K562 (cell line): ENCODE data around the gene SEC61A2. TPM values are rescaled to one million over a fixed set of nuclear protein-coding genes. Genes with fewer than 3 reads are reported as not detected.

Source experiments
- ADNP ChIP-seq: fragments of 200-800 bp; sonication (Bioruptor generic); IDR thresholded peaks from 2 replicates; pipeline ENCODE4 v1.6.1; 2016; ENCODE audit warnings: missing genetic modification characterization, missing compliant biosample characterization
- ARID1B ChIP-seq: fragments of 450-650 bp; IDR thresholded peaks from 2 replicates; pipeline ENCODE4 v1.6.1; 2016; ENCODE audit warnings: antibody characterized with exemption, mild to moderate bottlenecking, inconsistent platforms
- BRD9 ChIP-seq: fragments of 450-650 bp; IDR thresholded peaks from 2 replicates; pipeline ENCODE4 v1.6.1; 2018; ENCODE audit warnings: low read depth; ENCODE audit not compliant: partially characterized antibody
- CHD2 ChIP-seq: IDR thresholded peaks from 2 replicates; pipeline ENCODE4 v1.6.1; 2011; ENCODE audit warnings: low read depth, low read length
- EHMT2 ChIP-seq: fragments of 450-650 bp; IDR thresholded peaks from 2 replicates; pipeline ENCODE4 v1.6.1; 2018; ENCODE audit warnings: antibody characterized with exemption
- HCFC1 ChIP-seq: IDR thresholded peaks from 2 replicates; pipeline ENCODE4 v1.6.1; 2012; ENCODE audit warnings: low read depth, low read length, improper control_type of control experiment
- MCM3 ChIP-seq: fragments of 450-650 bp; IDR thresholded peaks from 2 replicates; pipeline ENCODE4 v1.6.1; 2016
- MCM5 ChIP-seq: fragments of 450-650 bp; IDR thresholded peaks from 2 replicates; pipeline ENCODE4 v1.6.1; 2016; ENCODE audit warnings: low read depth
- MED1 ChIP-seq: sonication (generic); formaldehyde crosslinking; IDR thresholded peaks from 2 replicates; pipeline ENCODE4 v1.8.1; 2023; ENCODE audit warnings: missing genetic modification reagents, borderline replicate concordance
- MYNN ChIP-seq, 2 experiments: sonication (generic); formaldehyde crosslinking in 1 of 2; IDR thresholded peaks; 2 replicates each; pipeline versions ENCODE4 v1.5.0 to v1.6.1; 2016 to 2020; ENCODE audit warnings: antibody characterized with exemption in 1 of 2, missing genetic modification reagents in 1 of 2
- SETDB1 ChIP-seq: IDR thresholded peaks from one replicate; pipeline ENCODE4 v1.6.1; 2012; ENCODE audit warnings: low read length, control low read depth, inconsistent platforms
- SIN3B ChIP-seq: fragments of 450-650 bp; IDR thresholded peaks from 2 replicates; pipeline ENCODE4 v1.6.1; 2017; ENCODE audit warnings: low read depth, mild to moderate bottlenecking, moderate library complexity
- TCF3 ChIP-seq: sonication (generic); formaldehyde crosslinking; IDR thresholded peaks from 2 replicates; pipeline ENCODE4 v1.4.0; 2020; ENCODE audit warnings: mild to moderate bottlenecking, missing genetic modification reagents
- TGIF2 ChIP-seq: sonication (generic); formaldehyde crosslinking; IDR thresholded peaks from 2 replicates; pipeline ENCODE4 v1.8.1; 2022; ENCODE audit warnings: mild to moderate bottlenecking, missing genetic modification reagents, moderate library complexity
- ZEB2 ChIP-seq: fragments of 450-650 bp; IDR thresholded peaks from 2 replicates; pipeline ENCODE4 v1.6.1; 2016
- polyA plus RNA-seq, 8 experiments: library from polyadenylated mRNA; depleted of rRNA in 4 of 8; stranded (reverse) in 5 of 8; unstranded in 3 of 8; fragments of >200 nt; fragmentation: Nextera tagmentation in 2 of 8; fragmentation: Illumina TruSeq in 1 of 8; extraction: Ambion mirVana in 2 of 8; extraction: Trizol in 1 of 8; gene quantifications; 2 replicates each; pipeline versions ENCODE4 v1.2.1 to v1.2.3, GENCODE V29; 2011 to 2014; ENCODE audit warnings: inconsistent platforms in 1 of 8, missing spikeins in 1 of 8
- total RNA-seq, 7 experiments: library from RNA; depleted of rRNA in 6 of 7; stranded (reverse); fragments of >200 nt in 6 of 7; fragmentation: Illumina TruSeq in 2 of 7; extraction: Trizol in 2 of 7; gene quantifications; 2 replicates each; pipeline versions ENCODE4 v1.2.1 to v1.2.3, GENCODE V29; 2011 to 2021; ENCODE audit warnings: low replicate concordance in 1 of 7
- TF ChIP-seq, protein P1 (sequence below): fragments of 250-450 bp; sonication (Bioruptor Pico); IDR thresholded peaks from 2 replicates; pipeline ENCODE4 v1.4.0; 2020; ENCODE audit warnings: mild to moderate bottlenecking, moderate library complexity, borderline replicate concordance
- TF ChIP-seq, protein P2 (sequence below): fragments of 450-650 bp; formaldehyde crosslinking; IDR thresholded peaks from 2 replicates; pipeline ENCODE4 v1.4.0; 2020; ENCODE audit warnings: mild to moderate bottlenecking
- TF ChIP-seq, protein P3 (sequence below): sonication (generic); formaldehyde crosslinking; IDR thresholded peaks from 2 replicates; pipeline ENCODE4 v1.8.0; 2022; ENCODE audit warnings: mild to moderate bottlenecking, missing genetic modification reagents
- TF ChIP-seq, protein P4 (sequence below): fragments of 450-650 bp; IDR thresholded peaks from 2 replicates; pipeline ENCODE4 v1.6.1; 2016; ENCODE audit warnings: borderline replicate concordance

The SEC61A2 gene
- total and polyA plus RNA-seq, 9 of the 15 experiments (the other 6 are each of a cell fraction or from before 2014, with no cell fraction given) = 1.2 to 9.7 (median 3.9) TPM

DNA sequence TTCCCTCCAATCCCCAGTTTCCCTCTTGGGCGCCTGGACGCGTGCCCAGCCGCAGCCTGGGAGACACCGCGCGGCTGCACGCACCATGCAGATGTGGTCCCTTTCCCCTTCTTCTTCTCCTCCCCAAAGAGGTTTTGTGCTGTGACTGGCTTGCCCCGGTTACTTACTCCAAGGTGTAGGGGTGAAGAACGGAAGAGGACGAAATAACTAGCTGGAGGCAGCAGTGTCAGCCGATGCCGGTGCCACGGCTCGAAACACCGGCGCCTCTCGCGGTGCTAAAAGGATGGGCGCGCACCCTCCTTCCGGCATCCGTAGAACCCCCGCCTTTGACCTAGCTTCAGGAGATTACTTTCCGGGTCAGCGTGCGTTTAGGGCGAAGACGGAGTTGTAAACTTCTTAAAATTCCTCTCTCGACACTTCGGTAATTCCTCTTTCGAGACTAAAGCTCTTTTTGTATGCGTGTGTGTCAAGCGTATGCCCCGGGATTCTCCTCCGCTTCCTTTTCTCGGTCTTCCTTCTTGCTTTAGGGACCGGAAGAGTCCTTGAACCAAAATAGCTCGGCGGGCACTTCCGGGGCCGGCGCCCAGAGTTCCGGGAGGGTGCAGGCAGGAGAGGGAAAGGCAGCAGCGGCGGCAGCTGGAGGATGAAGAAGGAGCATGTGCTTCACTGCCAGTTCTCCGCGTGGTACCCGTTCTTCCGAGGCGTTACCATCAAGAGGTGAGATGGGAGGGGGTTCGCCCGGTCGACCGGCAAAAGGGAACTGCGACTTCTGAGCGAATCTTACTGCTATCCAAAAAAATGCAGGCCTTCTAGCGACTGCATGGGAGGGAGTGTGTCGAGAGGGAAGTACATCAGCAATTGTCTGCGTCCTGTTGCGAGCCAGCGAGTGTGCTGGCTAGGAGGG, 66.4 kb downstream of the SEC61A2 start, which contains the start of the genes CDC123 and NUDT5 (continued):
- no peak for TF ChIP-seq SETDB1
- TF ChIP-seq, protein P1, sequence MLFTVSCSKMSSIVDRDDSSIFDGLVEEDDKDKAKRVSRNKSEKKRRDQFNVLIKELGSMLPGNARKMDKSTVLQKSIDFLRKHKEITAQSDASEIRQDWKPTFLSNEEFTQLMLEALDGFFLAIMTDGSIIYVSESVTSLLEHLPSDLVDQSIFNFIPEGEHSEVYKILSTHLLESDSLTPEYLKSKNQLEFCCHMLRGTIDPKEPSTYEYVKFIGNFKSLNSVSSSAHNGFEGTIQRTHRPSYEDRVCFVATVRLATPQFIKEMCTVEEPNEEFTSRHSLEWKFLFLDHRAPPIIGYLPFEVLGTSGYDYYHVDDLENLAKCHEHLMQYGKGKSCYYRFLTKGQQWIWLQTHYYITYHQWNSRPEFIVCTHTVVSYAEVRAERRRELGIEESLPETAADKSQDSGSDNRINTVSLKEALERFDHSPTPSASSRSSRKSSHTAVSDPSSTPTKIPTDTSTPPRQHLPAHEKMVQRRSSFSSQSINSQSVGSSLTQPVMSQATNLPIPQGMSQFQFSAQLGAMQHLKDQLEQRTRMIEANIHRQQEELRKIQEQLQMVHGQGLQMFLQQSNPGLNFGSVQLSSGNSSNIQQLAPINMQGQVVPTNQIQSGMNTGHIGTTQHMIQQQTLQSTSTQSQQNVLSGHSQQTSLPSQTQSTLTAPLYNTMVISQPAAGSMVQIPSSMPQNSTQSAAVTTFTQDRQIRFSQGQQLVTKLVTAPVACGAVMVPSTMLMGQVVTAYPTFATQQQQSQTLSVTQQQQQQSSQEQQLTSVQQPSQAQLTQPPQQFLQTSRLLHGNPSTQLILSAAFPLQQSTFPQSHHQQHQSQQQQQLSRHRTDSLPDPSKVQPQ (CRISPR knock-in tag) = no peak
- no peak for TF ChIP-seq MYNN (IDR thresholded peaks at IDR 0.05)
- no peak for TF ChIP-seq MYNN (CRISPR knock-in tag; IDR thresholded peaks at IDR 0.05)
- no peak for TF ChIP-seq MED1 (CRISPR knock-in tag)
- TF ChIP-seq ARID1B = no peak
- TF ChIP-seq TCF3 = 0 out of 2 replicates have a peak, but pooled peaks have one; percentile 4
- TF ChIP-seq CHD2 = peak; percentile 94
- TF ChIP-seq, protein P2, sequence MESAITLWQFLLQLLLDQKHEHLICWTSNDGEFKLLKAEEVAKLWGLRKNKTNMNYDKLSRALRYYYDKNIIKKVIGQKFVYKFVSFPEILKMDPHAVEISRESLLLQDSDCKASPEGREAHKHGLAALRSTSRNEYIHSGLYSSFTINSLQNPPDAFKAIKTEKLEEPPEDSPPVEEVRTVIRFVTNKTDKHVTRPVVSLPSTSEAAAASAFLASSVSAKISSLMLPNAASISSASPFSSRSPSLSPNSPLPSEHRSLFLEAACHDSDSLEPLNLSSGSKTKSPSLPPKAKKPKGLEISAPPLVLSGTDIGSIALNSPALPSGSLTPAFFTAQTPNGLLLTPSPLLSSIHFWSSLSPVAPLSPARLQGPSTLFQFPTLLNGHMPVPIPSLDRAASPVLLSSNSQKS (CRISPR knock-in tag) = no peak
- TF ChIP-seq MCM5 = no peak
- TF ChIP-seq BRD9 = peak; percentile 56
- TF ChIP-seq, protein P3, sequence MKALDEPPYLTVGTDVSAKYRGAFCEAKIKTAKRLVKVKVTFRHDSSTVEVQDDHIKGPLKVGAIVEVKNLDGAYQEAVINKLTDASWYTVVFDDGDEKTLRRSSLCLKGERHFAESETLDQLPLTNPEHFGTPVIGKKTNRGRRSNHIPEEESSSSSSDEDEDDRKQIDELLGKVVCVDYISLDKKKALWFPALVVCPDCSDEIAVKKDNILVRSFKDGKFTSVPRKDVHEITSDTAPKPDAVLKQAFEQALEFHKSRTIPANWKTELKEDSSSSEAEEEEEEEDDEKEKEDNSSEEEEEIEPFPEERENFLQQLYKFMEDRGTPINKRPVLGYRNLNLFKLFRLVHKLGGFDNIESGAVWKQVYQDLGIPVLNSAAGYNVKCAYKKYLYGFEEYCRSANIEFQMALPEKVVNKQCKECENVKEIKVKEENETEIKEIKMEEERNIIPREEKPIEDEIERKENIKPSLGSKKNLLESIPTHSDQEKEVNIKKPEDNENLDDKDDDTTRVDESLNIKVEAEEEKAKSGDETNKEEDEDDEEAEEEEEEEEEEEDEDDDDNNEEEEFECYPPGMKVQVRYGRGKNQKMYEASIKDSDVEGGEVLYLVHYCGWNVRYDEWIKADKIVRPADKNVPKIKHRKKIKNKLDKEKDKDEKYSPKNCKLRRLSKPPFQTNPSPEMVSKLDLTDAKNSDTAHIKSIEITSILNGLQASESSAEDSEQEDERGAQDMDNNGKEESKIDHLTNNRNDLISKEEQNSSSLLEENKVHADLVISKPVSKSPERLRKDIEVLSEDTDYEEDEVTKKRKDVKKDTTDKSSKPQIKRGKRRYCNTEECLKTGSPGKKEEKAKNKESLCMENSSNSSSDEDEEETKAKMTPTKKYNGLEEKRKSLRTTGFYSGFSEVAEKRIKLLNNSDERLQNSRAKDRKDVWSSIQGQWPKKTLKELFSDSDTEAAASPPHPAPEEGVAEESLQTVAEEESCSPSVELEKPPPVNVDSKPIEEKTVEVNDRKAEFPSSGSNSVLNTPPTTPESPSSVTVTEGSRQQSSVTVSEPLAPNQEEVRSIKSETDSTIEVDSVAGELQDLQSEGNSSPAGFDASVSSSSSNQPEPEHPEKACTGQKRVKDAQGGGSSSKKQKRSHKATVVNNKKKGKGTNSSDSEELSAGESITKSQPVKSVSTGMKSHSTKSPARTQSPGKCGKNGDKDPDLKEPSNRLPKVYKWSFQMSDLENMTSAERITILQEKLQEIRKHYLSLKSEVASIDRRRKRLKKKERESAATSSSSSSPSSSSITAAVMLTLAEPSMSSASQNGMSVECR (CRISPR knock-in tag) = peak; percentile 54
- TF ChIP-seq ZEB2 = peak; percentile 96
- TF ChIP-seq HCFC1 = peak; percentile 81
- TF ChIP-seq TGIF2 (CRISPR knock-in tag) = no peak
- TF ChIP-seq EHMT2 = peak; percentile 82
- TF ChIP-seq ADNP = no peak
- TF ChIP-seq, protein P4, sequence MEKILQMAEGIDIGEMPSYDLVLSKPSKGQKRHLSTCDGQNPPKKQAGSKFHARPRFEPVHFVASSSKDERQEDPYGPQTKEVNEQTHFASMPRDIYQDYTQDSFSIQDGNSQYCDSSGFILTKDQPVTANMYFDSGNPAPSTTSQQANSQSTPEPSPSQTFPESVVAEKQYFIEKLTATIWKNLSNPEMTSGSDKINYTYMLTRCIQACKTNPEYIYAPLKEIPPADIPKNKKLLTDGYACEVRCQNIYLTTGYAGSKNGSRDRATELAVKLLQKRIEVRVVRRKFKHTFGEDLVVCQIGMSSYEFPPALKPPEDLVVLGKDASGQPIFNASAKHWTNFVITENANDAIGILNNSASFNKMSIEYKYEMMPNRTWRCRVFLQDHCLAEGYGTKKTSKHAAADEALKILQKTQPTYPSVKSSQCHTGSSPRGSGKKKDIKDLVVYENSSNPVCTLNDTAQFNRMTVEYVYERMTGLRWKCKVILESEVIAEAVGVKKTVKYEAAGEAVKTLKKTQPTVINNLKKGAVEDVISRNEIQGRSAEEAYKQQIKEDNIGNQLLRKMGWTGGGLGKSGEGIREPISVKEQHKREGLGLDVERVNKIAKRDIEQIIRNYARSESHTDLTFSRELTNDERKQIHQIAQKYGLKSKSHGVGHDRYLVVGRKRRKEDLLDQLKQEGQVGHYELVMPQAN = peak; percentile 82; the same call in 1 of the 2 replicates
- peak; percentile 94 for TF ChIP-seq SIN3B
- no peak for TF ChIP-seq MCM3
